HG03432 (cell line): ENCODE measurements around the gene CHRNA3.
"Not testable (repeated sequence)": the region's sequence is repeated elsewhere in the genome, so short reads cannot be mapped to it uniquely, and the experiment has no call there.

Experiments
- ATAC-seq: cut with Tn5 transposase; IDR thresholded peaks from one replicate; pipeline ENCODE4 v1.9.1; 2021; ENCODE audit warnings: mild to moderate bottlenecking, moderate library complexity; ENCODE audit not compliant: unreplicated experiment

CHRNA3 gene

DNA sequence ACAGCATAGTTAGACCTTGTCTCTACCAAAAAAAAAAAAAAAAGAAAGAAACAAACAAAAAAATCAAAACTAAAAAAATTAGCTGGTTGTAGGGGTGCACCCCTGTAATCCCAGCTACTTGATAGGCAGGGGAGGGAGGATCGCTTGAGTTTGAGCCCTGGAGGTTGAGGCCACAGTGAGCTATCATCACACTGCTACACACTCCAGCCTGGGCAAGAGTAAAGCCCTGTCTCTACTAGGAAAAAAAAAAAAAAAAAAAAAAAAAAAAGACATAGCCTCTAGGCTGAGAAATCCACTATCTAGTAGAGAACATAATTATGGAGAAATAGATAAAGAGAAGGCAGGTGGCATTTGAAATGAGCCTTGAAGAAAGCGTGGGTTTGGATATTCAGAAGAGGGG, 57.7 kb downstream of the CHRNA3 start:
- no peak for ATAC-seq

DNA sequence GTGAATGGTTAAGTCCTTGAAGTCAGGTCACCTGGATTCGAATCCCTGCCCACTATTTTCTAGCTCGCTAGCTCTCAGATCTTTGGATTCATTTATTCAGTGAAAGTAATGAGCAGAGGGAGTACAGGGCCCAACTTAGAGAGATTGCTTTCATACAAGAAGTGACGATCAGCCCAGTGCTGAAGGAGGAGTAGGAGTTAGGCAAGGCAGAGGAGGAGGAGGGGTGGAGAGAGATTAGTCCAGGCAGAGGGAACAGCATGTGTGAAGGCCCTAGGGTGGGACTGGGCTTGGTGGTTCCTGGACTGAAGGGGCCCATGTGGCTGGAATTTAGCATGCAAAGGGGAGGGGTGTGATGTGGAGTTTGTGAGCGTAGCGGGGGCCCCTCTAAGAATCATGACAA, 59.3 kb downstream of the CHRNA3 start:
- ATAC-seq: no peak

DNA sequence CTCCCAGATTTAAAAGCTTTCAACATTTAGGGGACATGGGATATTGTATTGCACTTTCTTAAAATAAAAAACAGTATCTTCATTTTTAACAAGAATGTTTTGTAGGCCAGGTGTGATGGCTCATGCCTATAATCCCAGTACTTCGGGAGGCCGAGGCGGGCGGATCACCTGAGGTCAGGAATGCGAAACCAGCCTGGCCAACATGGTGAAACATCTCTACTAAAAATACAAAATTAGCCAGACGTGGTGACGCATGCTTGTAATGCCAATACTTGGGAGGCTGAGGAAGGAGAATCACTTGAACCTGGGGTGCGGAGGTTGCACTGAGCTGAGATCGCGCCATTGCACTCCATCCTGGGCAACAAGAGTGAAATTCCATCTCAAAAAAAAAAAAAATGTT, 60.6 kb downstream of the CHRNA3 start:
- not testable (repeated sequence) for ATAC-seq

DNA sequence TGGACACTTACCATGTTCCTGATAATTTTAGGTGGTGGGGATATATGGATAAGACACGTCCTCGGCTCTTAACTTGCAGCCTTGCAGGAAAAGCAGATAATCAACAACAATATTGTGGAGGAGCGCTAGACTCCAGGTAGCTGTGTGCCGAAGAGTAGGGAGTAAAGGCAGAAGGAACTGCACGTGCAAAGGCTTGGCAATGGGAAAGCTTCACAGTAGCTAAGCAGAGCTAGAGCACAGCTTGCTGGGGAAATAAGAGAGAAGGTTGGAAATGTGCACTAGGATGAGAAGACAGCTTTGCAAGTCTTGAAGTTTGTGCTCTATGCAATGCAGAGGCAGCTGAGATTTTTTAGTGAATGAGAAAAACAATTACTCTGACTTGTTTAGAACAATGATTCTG, 68.2 kb downstream of the CHRNA3 start:
- no peak for ATAC-seq

DNA sequence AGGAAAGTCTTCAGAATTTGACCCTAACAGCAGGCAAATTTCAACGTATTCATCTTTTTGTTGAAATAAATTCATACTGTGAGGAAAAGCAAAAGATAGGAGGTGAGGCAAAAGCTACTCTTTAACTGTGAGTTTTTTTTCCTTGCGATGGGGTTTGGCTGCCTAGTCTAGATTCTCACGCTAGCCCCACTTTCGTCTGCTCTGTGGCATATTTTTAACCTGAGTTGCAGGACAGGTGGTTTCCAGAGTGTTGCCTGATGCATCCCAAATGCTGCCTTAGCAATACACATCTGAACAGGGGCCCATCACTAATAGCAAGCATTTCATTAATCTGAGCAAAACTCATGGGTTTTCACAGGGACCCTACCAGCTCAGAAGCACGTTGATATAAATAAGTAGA, 68.9 kb downstream of the CHRNA3 start:
- no peak for ATAC-seq

DNA sequence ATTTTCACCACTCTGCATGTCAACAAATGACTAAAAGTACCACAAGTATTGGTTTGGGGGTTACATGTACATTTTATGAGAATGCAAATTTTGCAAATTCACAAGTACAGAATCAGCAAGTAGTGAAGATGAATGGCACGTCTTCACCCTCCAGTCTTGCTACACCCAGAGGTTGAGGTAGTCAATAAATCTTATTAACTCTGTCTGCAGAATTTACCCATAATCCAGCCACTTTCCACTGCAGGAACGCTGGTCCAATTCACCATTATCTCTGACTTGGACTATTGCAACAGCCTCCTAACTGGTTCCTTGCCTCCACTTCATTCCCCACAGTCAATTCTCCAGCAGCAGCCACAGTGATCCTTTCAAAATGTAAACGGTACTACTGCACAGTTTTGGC, 70.0 kb downstream of the CHRNA3 start:
- ATAC-seq: no peak

DNA sequence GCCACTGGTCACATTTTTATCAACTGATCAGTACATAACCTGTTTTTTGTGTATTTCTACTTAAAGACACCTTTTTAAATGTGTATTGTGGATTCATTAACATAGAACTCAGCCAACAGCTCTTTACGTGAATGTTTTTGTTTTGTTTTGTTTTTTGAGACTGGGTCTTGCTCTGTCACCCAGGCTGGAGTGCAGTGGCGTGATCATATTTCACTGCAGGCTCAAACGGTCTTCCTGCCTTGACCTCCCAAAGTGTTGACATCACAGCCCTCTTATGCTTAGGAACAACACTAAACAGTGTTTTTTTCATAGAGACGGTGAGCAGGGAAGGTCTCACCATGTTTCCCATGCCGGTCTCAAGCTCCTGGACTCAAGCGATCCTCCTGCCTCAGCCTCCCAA, 70.6 kb downstream of the CHRNA3 start:
- ATAC-seq: no peak
